HepG2 (cell line): ENCODE data around the gene TM4SF4. TPM values are rescaled to one million over a fixed set of nuclear protein-coding genes. Genes with fewer than 3 reads are reported as not detected.

Experiments used
- ATAC-seq: fragments of 200-7000 bp; cut with Tn5 transposase; 3 replicates; pipeline ENCODE4 v1.9.1; 2020; ENCODE audit warnings: mild to moderate bottlenecking, moderate library complexity
- BruUV-seq: library from RNA; stranded (reverse); fragments of 400-500 nt; replicated peaks from 2 replicates; lab custom pipeline; 2021; lab: Mats Ljungman, UMichigan
- CTCF ChIA-PET: fragments of 300-600 bp; formaldehyde crosslinking; extraction: SDS; loops from one replicate; lab custom pipeline; 2021; ENCODE audit warnings: low total read pairs, inconsistent platforms, low intra/inter-chr PET ratio; lab: Yijun Ruan, JAX
- POLR2A ChIA-PET: fragments of 350-600 bp; sonication (Branson Sonifier 250); formaldehyde crosslinking; loops from one replicate; lab custom pipeline; 2020; ENCODE audit warnings: antibody characterized with exemption, inconsistent platforms; lab: Yijun Ruan, JAX
- DNase-seq: peaks from one replicate; pipeline ENCODE4 v3.0.0-alpha.2; 2015; ENCODE audit warnings: low spot score
- FAIRE-seq: peaks from 3 replicates; lab custom pipeline; 2011; peaks lifted over from hg19 to GRCh38; lab: Jason Lieb, UNC
- H2AFZ ChIP-seq: one replicate; pipeline ENCODE4 v1.6.1; 2011; ENCODE audit warnings: low read length, inconsistent platforms
- H3K27ac ChIP-seq: fragments of 300-600 bp; 3 replicates; pipeline ENCODE4 v1.8.0; 2011; ENCODE audit warnings: mixed run types, mild to moderate bottlenecking, mixed read lengths, low read length, inconsistent platforms; ENCODE audit not compliant: insufficient read depth; ENCODE audit errors: extremely low read length
- H3K27me3 ChIP-seq, 2 experiments: fragments of 200-600 bp in 1 of 2; 2 replicates in 1 of 2; 3 replicates in 1 of 2; pipeline versions ENCODE4 v1.6.0 to v1.8.0; 2011; ENCODE audit warnings: low read length in 2 of 2, mild to moderate bottlenecking in 2 of 2, moderate library complexity in 2 of 2, inconsistent platforms in 1 of 2; ENCODE audit not compliant: insufficient read depth in 2 of 2, control insufficient read depth in 1 of 2
- H3K36me3 ChIP-seq, 2 experiments: fragments of 200-600 bp in 1 of 2; replicated peaks in 1 of 2; 2 replicates in 1 of 2; 3 replicates in 1 of 2; pipeline versions ENCODE4 v1.5.1 to v1.8.0; 2011; ENCODE audit warnings: low read length in 2 of 2, inconsistent platforms in 1 of 2; ENCODE audit not compliant: insufficient read depth in 2 of 2, control insufficient read depth in 1 of 2
- H3K4me1 ChIP-seq: 2 replicates; pipeline ENCODE4 v1.5.1; 2012; ENCODE audit warnings: low read length, inconsistent platforms; ENCODE audit not compliant: insufficient read depth
- H3K4me2 ChIP-seq: 2 replicates; pipeline ENCODE4 v1.6.0; 2011; ENCODE audit warnings: low read depth, low read length, inconsistent platforms
- H3K4me3 ChIP-seq, 3 experiments: fragments of 200-600 bp in 1 of 3; sonication (generic), shearing (Covaris generic) in 1 of 3; replicated peaks in 1 of 3; 2 replicates each; pipeline ENCODE4 v1.5.1; 2011 to 2016; ENCODE audit warnings: low read length in 3 of 3, inconsistent platforms in 2 of 3, low read depth in 2 of 3, mild to moderate bottlenecking in 2 of 3, control low read depth in 1 of 3, mixed read lengths in 1 of 3; ENCODE audit not compliant: insufficient read depth in 1 of 3
- H3K79me2 ChIP-seq: one replicate; pipeline ENCODE4 v1.6.1; 2011; ENCODE audit warnings: low read length, inconsistent platforms; ENCODE audit not compliant: insufficient read depth
- H3K9ac ChIP-seq: 2 replicates; pipeline ENCODE4 v1.6.0; 2011; ENCODE audit warnings: mild to moderate bottlenecking, low read depth, low read length, inconsistent platforms; ENCODE audit not compliant: insufficient read depth
- H3K9me3 ChIP-seq: 2 replicates; pipeline ENCODE4 v1.5.1; 2012; ENCODE audit warnings: mild to moderate bottlenecking, low read length
- H4K20me1 ChIP-seq: 2 replicates; pipeline ENCODE4 v1.6.0; 2011; ENCODE audit warnings: inconsistent platforms, mild to moderate bottlenecking, low read length, moderate library complexity; ENCODE audit not compliant: insufficient read depth
- HMG20A ChIP-seq: IDR thresholded peaks from 2 replicates; pipeline ENCODE4 v1.6.1; 2016; ENCODE audit warnings: borderline replicate concordance
- HOXA3 ChIP-seq: sonication (generic); formaldehyde crosslinking; IDR thresholded peaks from 2 replicates; pipeline ENCODE4 v1.5.0; 2020; ENCODE audit warnings: missing genetic modification reagents
- NFE2 ChIP-seq: sonication (generic); formaldehyde crosslinking; IDR thresholded peaks from 2 replicates; pipeline ENCODE4 v1.4.0; 2020; ENCODE audit warnings: missing genetic modification reagents
- SMARCC2 ChIP-seq: fragments of 450-650 bp; IDR thresholded peaks from 2 replicates; pipeline ENCODE4 v1.6.1; 2017; ENCODE audit warnings: antibody characterized with exemption, mild to moderate bottlenecking
- TMF1 ChIP-seq: sonication (generic); formaldehyde crosslinking; IDR thresholded peaks from 2 replicates; pipeline ENCODE4 v1.8.1; 2022; ENCODE audit warnings: low read depth, missing genetic modification reagents
- U2AF2 ChIP-seq: fragments of 200-400 bp; formaldehyde crosslinking; IDR thresholded peaks from 2 replicates; pipeline ENCODE4 v1.6.1; 2017; ENCODE audit warnings: low read depth, mild to moderate bottlenecking, low read length
- ZFP41 ChIP-seq: sonication (generic); formaldehyde crosslinking; IDR thresholded peaks from 2 replicates; pipeline ENCODE4 v1.4.0; 2020; ENCODE audit warnings: mild to moderate bottlenecking, missing genetic modification reagents, borderline replicate concordance
- ZKSCAN8 ChIP-seq: IDR thresholded peaks from 2 replicates; pipeline ENCODE4 v1.6.1; 2016; ENCODE audit warnings: borderline replicate concordance, missing genetic modification reagents, missing compliant biosample characterization
- ZNF468 ChIP-seq: sonication (generic); formaldehyde crosslinking; IDR thresholded peaks from 2 replicates; pipeline ENCODE4 v1.8.0; 2022; ENCODE audit warnings: mild to moderate bottlenecking, moderate library complexity, missing genetic modification reagents
- ZNF790 ChIP-seq: sonication (generic); formaldehyde crosslinking; IDR thresholded peaks from 2 replicates; pipeline ENCODE4 v1.8.0; 2022; ENCODE audit warnings: missing genetic modification reagents, mild to moderate bottlenecking, borderline replicate concordance
- WGBS: methylation state at CpG from one replicate; pipeline ENCODE4 v1.1.6; 2017; ENCODE audit warnings: low lambda C conversion rate; 5-methylcytosine and 5-hydroxymethylcytosine counted together
- in situ Hi-C: cut with HindIII; loops from 2 replicates; pipeline ENCODE4 v1.10.0; 2017; ENCODE audit warnings: low pct_unique_long_range_greater_than_20kb; ENCODE audit not compliant: extremely low pct_ligation_motif_present
- intact Hi-C: fragments of 100-400 bp; cut with micrococcal nuclease; formaldehyde crosslinking; loops from one replicate; pipeline ENCODE4 v1.10.0; 2022; ENCODE audit not compliant: unreplicated experiment
- polyA plus RNA-seq, 8 experiments: library from polyadenylated mRNA; depleted of rRNA in 3 of 8; stranded (reverse) in 7 of 8; unstranded in 1 of 8; fragments of >200 nt; fragmentation: Illumina TruSeq in 4 of 8; extraction: Trizol in 4 of 8; gene quantifications; 2 replicates each; pipeline versions ENCODE4 v1.2.1 to v1.2.3, GENCODE V29; 2011 to 2016; ENCODE audit warnings: low read depth in 4 of 8, missing spikeins in 1 of 8, mixed read lengths in 1 of 8; ENCODE audit not compliant: insufficient read depth in 1 of 8
- total RNA-seq, 5 experiments: library from RNA; depleted of rRNA; stranded (reverse); fragments of >200 nt; fragmentation: Illumina TruSeq; extraction: Trizol; gene quantifications; 2 replicates each; pipeline ENCODE4 v1.2.3, GENCODE V29; 2016; ENCODE audit warnings: low read depth in 1 of 5
- TF ChIP-seq, protein P1 (sequence below): sonication (generic); formaldehyde crosslinking; IDR thresholded peaks from 2 replicates; pipeline ENCODE4 v1.5.1; 2020; ENCODE audit warnings: missing genetic modification reagents, mild to moderate bottlenecking, borderline replicate concordance
- TF ChIP-seq, protein P2 (sequence below): sonication (generic); formaldehyde crosslinking; IDR thresholded peaks from 2 replicates; pipeline ENCODE4 v1.5.0; 2020; ENCODE audit warnings: missing genetic modification reagents

TM4SF4 gene
- total and polyA plus RNA-seq, 2 of the 13 experiments (the other 11 are each of a cell fraction or from before 2014, with no cell fraction given), result 0.63 to 0.95 TPM

DNA sequence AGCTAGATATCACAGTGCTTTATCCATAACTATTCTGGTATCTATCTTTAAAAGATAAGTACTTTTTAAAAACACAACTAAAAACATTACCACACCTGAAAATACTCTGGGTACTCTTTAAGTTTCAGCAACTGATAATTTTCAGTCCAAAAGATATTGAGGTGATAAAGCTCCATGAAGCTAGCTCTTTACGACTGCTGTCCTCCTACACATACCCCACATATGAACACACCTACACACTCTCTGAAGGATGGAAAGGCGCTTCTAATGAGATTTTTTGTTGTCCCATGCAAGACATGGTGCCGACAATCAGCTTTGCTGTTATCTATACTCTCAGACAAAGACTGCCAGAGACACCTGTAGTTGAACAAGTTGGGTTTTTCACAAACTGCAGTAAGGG lies 19.1 kb upstream of the TM4SF4 start:
- peaks cover 21% of the 10 kb centered on the region for H3K9me3 ChIP-seq
- in situ Hi-C loops (no loop called here), intact Hi-C loops (no loop called here)
- no peaks in the 10 kb centered on the region for H3K79me2 ChIP-seq
- H3K27ac ChIP-seq, result no peak overlapping the region
- H3K4me3 ChIP-seq, result no peak overlapping the region
- TF ChIP-seq ZNF468 (no peak), TMF1 (no peak), ZNF790 (CRISPR knock-in tag) (no peak), ZKSCAN8 (CRISPR knock-in tag) (no peak), HOXA3 (CRISPR knock-in tag) (no peak), SMARCC2 (no peak), U2AF2 (no peak), ZFP41 (CRISPR knock-in tag) (no peak), HMG20A (CRISPR knock-in tag) (no peak), NFE2 (CRISPR knock-in tag) (no peak)
- TF ChIP-seq, protein P1, sequence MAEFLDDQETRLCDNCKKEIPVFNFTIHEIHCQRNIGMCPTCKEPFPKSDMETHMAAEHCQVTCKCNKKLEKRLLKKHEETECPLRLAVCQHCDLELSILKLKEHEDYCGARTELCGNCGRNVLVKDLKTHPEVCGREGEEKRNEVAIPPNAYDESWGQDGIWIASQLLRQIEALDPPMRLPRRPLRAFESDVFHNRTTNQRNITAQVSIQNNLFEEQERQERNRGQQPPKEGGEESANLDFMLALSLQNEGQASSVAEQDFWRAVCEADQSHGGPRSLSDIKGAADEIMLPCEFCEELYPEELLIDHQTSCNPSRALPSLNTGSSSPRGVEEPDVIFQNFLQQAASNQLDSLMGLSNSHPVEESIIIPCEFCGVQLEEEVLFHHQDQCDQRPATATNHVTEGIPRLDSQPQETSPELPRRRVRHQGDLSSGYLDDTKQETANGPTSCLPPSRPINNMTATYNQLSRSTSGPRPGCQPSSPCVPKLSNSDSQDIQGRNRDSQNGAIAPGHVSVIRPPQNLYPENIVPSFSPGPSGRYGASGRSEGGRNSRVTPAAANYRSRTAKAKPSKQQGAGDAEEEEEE (CRISPR knock-in tag), result no peak
- TF ChIP-seq, protein P2, sequence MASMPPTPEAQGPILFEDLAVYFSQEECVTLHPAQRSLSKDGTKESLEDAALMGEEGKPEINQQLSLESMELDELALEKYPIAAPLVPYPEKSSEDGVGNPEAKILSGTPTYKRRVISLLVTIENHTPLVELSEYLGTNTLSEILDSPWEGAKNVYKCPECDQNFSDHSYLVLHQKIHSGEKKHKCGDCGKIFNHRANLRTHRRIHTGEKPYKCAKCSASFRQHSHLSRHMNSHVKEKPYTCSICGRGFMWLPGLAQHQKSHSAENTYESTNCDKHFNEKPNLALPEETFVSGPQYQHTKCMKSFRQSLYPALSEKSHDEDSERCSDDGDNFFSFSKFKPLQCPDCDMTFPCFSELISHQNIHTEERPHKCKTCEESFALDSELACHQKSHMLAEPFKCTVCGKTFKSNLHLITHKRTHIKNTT (CRISPR knock-in tag), result no peak
- H3K36me3 ChIP-seq, result no peaks in the 10 kb centered on the region
- no peaks in the 10 kb centered on the region for H4K20me1 ChIP-seq
- H3K4me1 ChIP-seq, result peaks cover 27% of the 10 kb centered on the region
- DNase-seq (no peak), ATAC-seq (no peak), FAIRE-seq (no peak)
- no peak overlapping the region for H2AFZ ChIP-seq
- 56% methylated on average over 3 of the region's 3 CpGs for WGBS
- no TSS peak for BruUV-seq
- ChIA-PET POLR2A (no interaction called here), CTCF (no interaction called here)
- H3K4me2 ChIP-seq, result no peak overlapping the region
- H3K27me3 ChIP-seq, result no peaks in the 10 kb centered on the region
- H3K9ac ChIP-seq, result no peak overlapping the region
